Esophagus squamous epithelium (tissue), 5 donors: Measurements from ENCODE around the gene TMEM150B. TPM values are rescaled to one million over a fixed set of nuclear protein-coding genes. Genes with fewer than 3 reads are reported as not detected.

Experiments used
- DNase-seq: peaks from one replicate; lab custom pipeline; 2025; lab: John Stamatoyannopoulos, UW
- H3K27ac ChIP-seq, 4 donors: fragments of 200-600 bp; sonication (generic); one replicate each; pipeline ENCODE4 v1.5.1; 2016 to 2019; ENCODE audit warnings: mild to moderate bottlenecking in 1 of 4
- H3K27me3 ChIP-seq, 4 donors: fragments of 200-600 bp; sonication (generic); 1 replicate in 3 of 4; 2 replicates in 1 of 4; pipeline versions ENCODE4 v1.5.1 to v1.6.0; 2017 to 2021; ENCODE audit warnings: antibody characterized with exemption in 1 of 4
- H3K36me3 ChIP-seq, 3 donors: fragments of 200-600 bp; sonication (generic); one replicate each; pipeline ENCODE4 v1.5.1; 2016 to 2019
- H3K4me1 ChIP-seq, 3 donors: fragments of 200-600 bp; sonication (generic); one replicate each; pipeline ENCODE4 v1.5.1; 2017 to 2019
- H3K4me3 ChIP-seq, 4 donors: fragments of 200-600 bp; sonication (generic); 1 replicate in 3 of 4; 2 replicates in 1 of 4; pipeline ENCODE4 v1.5.1; 2016 to 2019; ENCODE audit warnings: mild to moderate bottlenecking in 2 of 4, moderate library complexity in 1 of 4
- H3K9me3 ChIP-seq, 3 donors: fragments of 200-600 bp; sonication (generic); one replicate each; pipeline ENCODE4 v1.5.1; 2016 to 2019
- POLR2A ChIP-seq, 4 donors: fragments of 450-650 bp; IDR thresholded peaks; one replicate each; pipeline ENCODE4 v1.6.1; 2017; ENCODE audit warnings: antibody characterized with exemption in 4 of 4, mild to moderate bottlenecking in 4 of 4, moderate library complexity in 3 of 4
- WGBS, 2 donors: methylation state at CpG; one replicate each; pipeline ENCODE4 v1.1.5; 2018; 5-methylcytosine and 5-hydroxymethylcytosine counted together
- intact Hi-C: fragments of 100-400 bp; cut with DNase I; formaldehyde crosslinking; loops from one replicate; pipeline ENCODE4 v1.15.0; 2022
- total RNA-seq, 4 donors: library from RNA; depleted of rRNA; stranded (reverse); fragments of >200 nt; gene quantifications; one replicate each; pipeline ENCODE4 v1.1.0, GENCODE V29; 2016
- TF ChIP-seq, protein P1 (sequence below), 6 experiments: fragments of 450-650 bp in 4 of 6; fragments of 200-600 bp in 2 of 6; sonication (generic) in 2 of 6; IDR thresholded peaks; one replicate each; pipeline ENCODE4 v1.5.1; 2016 to 2019; ENCODE audit warnings: antibody characterized with exemption in 6 of 6, mild to moderate bottlenecking in 4 of 6, moderate library complexity in 4 of 6
- donor health status: DM: yes; HTN: yes; CAD: no.

The TMEM150B gene
- total RNA-seq, 4 donors from 2014 or later = 1.7 TPM; not detected in 3

DNA sequence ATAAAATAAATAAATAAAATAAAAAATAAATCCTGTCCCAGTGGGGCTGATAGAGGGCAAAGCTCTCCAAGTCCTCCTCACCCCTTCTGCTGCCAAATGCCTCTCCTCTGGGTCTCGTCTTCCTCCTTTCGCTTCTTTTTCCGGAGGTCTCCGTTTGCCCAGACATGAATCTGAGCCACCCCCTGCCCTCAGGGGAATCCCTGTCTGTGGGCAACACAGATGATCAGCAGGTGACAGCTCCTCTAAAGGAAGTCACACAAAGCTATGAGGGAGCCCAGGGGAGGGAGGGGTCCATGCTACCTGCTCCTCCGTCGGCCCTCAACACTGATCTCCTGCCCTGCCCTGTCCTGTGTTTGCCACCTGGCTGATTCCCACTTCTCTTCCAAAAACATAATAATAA lies 479 bp downstream of the TMEM150B start:
- no peaks in the 10 kb centered on the region for H3K4me1 ChIP-seq
- 48 to 67% methylated on average over 6 of the region's 6 CpGs for WGBS, 2 donors
- intact Hi-C loops = no loop called here
- no peak for TF ChIP-seq POLR2A (IDR thresholded peaks at IDR 0.05)
- TF ChIP-seq, protein P1, sequence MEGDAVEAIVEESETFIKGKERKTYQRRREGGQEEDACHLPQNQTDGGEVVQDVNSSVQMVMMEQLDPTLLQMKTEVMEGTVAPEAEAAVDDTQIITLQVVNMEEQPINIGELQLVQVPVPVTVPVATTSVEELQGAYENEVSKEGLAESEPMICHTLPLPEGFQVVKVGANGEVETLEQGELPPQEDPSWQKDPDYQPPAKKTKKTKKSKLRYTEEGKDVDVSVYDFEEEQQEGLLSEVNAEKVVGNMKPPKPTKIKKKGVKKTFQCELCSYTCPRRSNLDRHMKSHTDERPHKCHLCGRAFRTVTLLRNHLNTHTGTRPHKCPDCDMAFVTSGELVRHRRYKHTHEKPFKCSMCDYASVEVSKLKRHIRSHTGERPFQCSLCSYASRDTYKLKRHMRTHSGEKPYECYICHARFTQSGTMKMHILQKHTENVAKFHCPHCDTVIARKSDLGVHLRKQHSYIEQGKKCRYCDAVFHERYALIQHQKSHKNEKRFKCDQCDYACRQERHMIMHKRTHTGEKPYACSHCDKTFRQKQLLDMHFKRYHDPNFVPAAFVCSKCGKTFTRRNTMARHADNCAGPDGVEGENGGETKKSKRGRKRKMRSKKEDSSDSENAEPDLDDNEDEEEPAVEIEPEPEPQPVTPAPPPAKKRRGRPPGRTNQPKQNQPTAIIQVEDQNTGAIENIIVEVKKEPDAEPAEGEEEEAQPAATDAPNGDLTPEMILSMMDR (IDR thresholded peaks at IDR 0.05) = no peak
- peak overlapping the region in 1 of 4 donors; percentile 27 for H3K4me3 ChIP-seq
- H3K9me3 ChIP-seq = no peaks in the 10 kb centered on the region
- H3K27ac ChIP-seq = peak overlapping the region in 1 of 4 donors; percentile 67
- peaks cover 0 to 38% (median 0%) of the 10 kb centered on the region in 4 donors for H3K27me3 ChIP-seq
- no peak for DNase-seq
- no peaks in the 10 kb centered on the region for H3K36me3 ChIP-seq

DNA sequence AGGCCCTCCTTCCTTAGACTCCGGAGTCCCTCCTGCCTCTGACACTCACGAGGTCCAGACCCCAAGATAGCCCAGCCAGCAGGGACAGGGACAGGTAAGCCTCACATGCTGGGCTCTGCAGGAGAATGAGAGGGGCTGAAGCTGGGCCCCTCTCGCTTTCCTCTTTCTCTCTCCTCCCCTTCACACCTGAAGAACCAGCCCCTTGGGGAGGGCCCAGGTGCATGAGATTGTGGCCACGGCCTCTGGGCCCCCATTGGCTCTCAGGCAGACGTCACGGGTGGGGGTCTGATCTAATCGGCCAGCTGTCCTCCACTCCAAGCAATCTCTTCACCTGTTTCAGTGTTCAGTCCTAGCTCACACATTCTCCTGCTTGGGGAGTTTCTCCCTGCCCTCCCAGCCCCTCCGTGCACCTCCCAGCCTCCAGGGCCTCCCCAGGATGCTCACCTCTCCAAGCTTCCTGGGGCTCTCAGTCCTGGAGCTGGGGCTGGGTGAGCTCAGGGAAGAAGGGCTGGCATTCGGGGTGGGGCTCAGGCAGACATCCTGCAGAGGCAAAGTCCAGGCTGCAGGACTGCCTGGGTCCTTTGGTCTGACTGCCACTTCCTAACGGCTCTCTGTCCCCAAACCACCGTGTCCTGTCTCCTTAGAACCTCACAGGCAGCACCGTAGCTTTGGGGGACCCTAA lies 2.8 kb downstream of the TMEM150B start:
- Histone ChIP-seq H3K4me1 (no peaks in the 10 kb centered on the region), H3K4me3 (no peak overlapping the region), H3K27ac (no peak overlapping the region), H3K36me3 (no peaks in the 10 kb centered on the region), H3K27me3 (peaks cover 0 to 42% (median 0%) of the 10 kb centered on the region in 4 donors), H3K9me3 (no peaks in the 10 kb centered on the region)
- intact Hi-C loops = no loop called here
- TF ChIP-seq POLR2A (IDR thresholded peaks at IDR 0.05) = no peak
- TF ChIP-seq, protein P1 (IDR thresholded peaks at IDR 0.05) = no peak
- 59 to 74% methylated on average over 10 of the region's 12 CpGs for WGBS, 2 donors
- no peak for DNase-seq

DNA sequence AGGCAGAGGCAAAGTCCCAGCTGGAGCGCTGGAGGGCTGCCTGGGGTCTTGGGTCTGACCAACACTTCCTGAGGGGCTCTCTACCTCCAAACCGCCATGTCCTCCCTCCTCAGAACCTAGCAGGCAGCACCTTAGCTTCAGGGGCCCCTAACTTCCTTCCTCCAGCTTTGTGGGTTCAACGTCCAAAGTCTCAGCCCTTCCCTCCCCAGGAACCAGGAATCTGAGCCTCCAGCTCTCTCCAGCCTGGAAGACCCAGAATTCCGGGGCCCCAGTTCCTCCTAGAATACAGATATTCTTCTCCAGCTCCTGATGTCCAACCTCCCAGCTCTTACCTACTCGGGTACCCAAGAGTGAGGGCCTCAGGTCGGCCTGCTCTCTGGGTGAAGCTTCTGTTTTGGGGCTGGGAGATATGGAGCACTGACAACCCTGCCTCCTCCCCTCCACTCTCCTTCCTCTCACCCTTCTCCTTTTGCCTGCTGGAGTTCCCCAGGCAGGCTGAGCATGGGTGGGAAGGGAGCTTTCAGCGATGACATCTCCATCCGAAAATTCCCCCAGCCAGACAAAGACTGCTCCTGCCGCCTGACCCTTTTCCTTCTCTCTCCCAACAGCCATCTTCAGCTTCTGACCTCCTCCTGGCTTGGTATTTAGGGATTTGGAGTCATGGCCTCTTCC lies 3.5 kb downstream of the TMEM150B start:
- intact Hi-C loops = no loop called here
- no peak for TF ChIP-seq POLR2A (IDR thresholded peaks at IDR 0.05)
- H3K9me3 ChIP-seq = no peaks in the 10 kb centered on the region
- peaks cover 0 to 42% (median 0%) of the 10 kb centered on the region in 4 donors for H3K27me3 ChIP-seq
- no peak for DNase-seq
- no peaks in the 10 kb centered on the region for H3K4me1 ChIP-seq
- no peak overlapping the region for H3K4me3 ChIP-seq
- no peak overlapping the region for H3K27ac ChIP-seq
- no peaks in the 10 kb centered on the region for H3K36me3 ChIP-seq
- WGBS, 2 donors = 67 to 76% methylated on average over 3 to 9 of the region's 9 CpGs

DNA sequence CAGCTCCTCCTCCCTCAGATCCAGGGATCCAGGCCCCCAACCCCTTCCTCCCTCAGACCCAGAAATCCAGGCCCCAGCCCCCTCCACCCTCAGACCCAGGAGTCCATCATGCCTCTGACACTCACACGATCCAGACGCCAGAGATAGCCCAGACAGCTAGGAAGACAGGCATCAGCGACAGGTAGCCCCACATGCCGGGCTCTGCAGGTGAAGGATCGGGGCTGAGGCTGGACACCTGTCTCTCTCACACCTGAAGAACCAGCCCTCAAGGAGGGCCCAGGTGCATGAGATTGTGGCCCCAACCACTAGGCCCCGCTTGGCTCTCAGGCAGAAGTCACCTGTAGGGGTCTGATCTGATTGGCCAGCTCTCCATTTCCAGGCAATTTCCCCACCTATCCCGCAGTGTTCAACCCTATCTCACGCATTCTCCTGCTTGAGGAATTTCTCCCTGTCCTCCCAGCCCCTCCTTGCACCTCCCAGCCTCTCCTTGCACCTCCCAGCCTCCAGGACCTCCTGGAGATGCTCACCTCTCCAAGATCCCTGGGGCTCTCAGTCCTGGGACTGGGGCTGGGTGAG lies 4.2 kb downstream of the TMEM150B start:
- Histone ChIP-seq H3K36me3 (no peaks in the 10 kb centered on the region), H3K27me3 (peaks cover 0 to 42% (median 0%) of the 10 kb centered on the region in 4 donors), H3K4me3 (no peak overlapping the region), H3K4me1 (no peaks in the 10 kb centered on the region), H3K9me3 (no peaks in the 10 kb centered on the region), H3K27ac (no peak overlapping the region)
- 64 to 90% methylated on average over 3 to 4 of the region's 8 CpGs for WGBS, 2 donors
- no peak for DNase-seq
- intact Hi-C loops = no loop called here
- TF ChIP-seq POLR2A (IDR thresholded peaks at IDR 0.05) = no peak
- TF ChIP-seq, protein P1 (IDR thresholded peaks at IDR 0.05) = no peak

DNA sequence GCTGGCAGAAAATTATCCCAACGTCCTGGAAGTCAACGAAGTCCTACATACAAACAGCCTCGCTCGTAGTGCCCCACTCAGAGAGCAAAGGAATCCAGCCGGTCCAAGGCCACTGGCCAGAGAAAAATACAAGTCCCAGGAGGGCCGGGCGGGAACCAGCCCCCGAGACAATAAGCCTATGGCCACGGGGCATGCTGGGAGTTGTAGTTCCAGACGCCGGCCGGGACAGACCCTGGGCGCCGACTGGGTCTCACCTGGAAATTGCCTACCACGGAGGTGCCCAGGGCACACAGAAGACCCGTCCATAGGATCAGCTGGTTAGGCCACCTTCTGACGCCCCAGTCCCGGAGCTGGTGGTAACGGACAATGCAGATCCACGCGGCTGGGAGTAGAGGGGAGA lies 5.4 kb downstream of the TMEM150B start:
- intact Hi-C loops = no loop called here
- Histone ChIP-seq H3K36me3 (no peaks in the 10 kb centered on the region), H3K4me1 (no peaks in the 10 kb centered on the region), H3K27me3 (peaks cover 0 to 42% (median 0%) of the 10 kb centered on the region in 4 donors), H3K9me3 (no peaks in the 10 kb centered on the region), H3K4me3 (peak overlapping the region in 1 of 4 donors; percentile 13), H3K27ac (no peak overlapping the region)
- DNase-seq = no peak
- 20 to 36% methylated on average over 9 to 12 of the region's 21 CpGs for WGBS, 2 donors
- TF ChIP-seq, protein P1 (IDR thresholded peaks at IDR 0.05) = no peak
- TF ChIP-seq POLR2A (IDR thresholded peaks at IDR 0.05) = no peak
